Activated T-cell treated with anti-CD3 and anti-CD28 coated beads for 24 hours (primary cell): ENCODE results near the gene OR7G2.
"Not testable (repeated sequence)": the region's sequence is repeated elsewhere in the genome, so short reads cannot be mapped to it uniquely, and the experiment has no call there.

Source experiments
- DNase-seq: peaks from one replicate; pipeline ENCODE4 v3.0.0-alpha.2; 2020; ENCODE audit warnings: low read depth

The OR7G2 gene

GRCh38 chr19:9073806-9074205 is 33.5 kb downstream of the OR7G2 start:
- DNase-seq, result no peak

DNA sequence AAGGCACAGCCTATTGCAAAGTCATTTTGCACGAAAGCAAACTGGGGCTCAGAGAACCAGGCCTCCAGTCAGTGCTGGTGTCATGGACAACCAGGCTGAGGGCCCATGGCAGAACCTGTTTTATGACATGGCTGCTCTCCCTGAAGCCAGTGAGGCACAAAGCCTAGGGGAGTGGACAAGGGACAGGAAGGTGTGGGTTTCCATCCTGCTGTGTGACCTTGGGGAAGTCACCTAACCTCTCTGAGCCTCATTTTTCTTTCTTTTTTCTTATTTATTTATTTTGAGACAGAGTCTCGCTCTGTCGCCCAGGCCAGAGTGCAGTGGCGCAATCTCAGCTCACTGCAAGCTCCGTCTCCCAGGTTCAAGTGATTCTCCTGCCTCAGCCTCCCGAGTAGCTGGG is 35.6 kb downstream of the OR7G2 start:
- not testable (repeated sequence) for DNase-seq

DNA sequence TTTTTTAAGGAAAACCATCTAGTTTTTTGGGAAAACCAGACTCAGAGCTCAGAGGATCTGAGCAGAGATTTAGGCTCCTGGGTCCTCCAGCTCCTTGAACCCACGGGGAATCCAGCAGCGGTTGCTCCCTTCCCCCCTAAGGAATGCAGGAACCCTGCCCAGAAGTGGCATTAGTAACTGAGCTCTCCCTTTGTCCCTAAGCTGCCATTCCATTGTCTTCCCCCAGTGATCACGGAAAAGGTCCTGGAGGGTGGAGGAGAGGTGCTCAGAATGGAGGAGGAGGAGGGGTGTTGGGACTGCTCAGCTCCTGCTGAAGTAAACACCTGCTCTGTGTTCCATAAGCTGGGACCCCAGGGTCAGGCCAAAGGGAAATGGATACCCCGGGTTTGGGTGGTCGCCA is 37.2 kb downstream of the OR7G2 start:
- no peak for DNase-seq

DNA sequence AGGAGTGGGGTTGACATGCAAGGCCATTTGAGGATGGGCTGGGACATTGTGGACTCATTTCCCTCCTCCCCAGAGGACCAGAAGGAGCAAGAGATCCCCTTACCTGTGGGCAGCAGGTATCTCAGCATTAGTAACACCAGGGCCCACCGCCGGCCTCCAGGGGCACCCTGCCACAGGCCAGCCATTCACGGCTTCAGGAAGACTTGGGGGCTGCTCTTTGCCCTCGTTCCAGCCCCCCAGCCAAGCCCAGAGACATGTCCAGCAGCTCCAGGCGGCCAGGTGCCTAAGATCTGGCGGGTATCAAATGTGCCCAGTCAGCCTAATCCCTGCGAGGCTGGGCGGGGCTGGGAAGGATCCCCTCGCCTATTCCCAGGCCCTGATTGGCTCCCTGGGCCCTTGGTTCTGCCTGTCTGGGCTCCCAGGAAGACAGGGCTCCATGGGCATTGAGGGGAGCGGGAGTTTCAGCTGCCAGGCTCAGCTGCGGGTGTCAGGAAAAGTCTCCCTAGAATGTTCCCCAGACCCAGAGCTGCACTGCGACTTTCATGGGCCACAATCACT is 41.7 kb downstream of the OR7G2 start:
- no peak for DNase-seq

DNA sequence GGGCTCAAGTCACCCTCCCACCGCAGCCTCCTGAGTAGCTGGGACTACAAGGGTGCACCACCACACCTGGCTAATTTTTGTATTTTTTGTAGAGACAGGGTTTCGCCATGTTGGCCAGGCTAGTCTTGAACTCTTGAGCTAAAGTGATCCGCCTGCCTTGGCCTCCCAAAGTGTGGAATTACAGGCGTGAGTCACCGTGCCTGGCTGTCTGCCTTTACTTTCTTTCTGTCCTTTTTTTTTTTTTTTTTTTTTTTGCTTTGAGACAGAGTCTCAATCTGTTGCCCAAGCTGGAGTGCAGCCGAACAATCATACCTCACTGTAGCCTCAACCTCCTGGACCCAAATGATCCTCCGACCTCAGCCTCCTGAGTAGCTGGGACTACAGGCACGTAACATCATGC is 45.4 kb downstream of the OR7G2 start:
- no peak for DNase-seq

DNA sequence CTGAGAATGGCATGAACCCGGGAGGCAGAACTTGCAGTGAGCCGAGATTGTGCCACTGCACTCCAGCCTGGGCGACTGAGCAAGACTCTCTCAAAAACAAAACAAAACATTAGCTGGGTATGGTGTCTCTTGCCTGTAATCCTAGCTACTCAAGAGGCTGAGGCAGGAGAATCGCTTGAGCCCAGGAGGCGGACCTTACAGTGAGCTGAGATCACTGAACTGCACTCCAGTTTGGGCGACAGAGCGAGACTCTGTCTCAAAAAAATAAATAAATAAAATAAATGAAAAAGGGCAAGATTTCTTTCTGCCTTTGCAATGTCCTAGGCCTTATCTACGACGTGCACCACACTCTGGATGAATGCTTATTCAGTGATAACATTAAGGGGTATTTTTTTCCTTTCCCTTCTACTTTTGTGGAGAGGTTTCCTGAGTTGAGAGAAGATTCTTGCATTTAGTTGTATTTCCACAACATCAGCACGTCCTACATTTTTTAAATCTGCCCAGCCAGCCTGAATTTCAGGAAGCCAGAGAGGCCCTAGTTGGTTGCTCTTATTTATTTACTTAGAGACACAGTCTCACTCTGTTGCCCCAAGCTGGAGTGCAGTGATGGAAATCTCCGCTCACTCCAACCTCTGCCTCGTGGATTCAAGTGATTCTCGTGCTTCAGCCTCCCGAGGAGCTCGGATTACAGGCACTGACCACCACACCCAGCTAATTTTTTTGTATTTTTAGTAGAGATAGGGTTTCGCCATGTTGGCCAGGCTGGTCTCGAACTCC is 46.5 kb downstream of the OR7G2 start:
- DNase-seq, result no peak

DNA sequence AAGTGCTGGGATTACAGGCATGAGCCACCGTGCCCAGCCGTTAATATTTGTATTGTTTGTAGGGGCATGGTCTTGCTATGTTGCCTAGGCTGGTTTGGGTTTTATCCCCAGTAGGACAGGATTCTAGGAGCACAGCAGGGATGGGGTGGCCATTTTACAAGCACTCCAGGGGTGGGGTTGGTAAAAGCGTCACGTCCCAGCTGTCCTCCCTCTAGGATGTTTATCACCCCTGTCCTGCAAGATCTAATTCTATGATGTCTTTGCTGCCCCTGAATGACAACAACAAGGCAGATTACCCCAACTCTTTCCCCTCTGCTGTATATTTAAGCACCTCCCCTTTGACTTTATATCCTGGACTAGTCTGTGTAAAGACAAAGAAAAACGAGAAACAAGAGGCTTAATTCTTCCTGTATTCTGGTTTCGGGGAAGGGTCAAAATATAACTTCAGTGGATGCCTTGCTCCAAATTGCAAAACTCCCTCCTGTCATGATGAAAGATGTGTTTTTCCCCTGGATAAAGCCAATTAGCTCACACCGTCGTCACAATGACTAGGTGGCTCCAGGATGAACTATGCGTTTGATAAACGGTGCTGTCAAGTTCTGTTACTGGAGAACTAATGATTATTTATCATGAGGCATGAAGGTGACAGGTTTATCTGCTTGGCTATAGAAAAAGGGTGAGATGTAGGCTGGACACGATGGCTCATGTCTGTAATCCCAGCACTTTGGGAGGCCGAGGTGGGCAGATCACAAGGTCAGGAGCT is 48.2 kb downstream of the OR7G2 start:
- DNase-seq, result no peak

DNA sequence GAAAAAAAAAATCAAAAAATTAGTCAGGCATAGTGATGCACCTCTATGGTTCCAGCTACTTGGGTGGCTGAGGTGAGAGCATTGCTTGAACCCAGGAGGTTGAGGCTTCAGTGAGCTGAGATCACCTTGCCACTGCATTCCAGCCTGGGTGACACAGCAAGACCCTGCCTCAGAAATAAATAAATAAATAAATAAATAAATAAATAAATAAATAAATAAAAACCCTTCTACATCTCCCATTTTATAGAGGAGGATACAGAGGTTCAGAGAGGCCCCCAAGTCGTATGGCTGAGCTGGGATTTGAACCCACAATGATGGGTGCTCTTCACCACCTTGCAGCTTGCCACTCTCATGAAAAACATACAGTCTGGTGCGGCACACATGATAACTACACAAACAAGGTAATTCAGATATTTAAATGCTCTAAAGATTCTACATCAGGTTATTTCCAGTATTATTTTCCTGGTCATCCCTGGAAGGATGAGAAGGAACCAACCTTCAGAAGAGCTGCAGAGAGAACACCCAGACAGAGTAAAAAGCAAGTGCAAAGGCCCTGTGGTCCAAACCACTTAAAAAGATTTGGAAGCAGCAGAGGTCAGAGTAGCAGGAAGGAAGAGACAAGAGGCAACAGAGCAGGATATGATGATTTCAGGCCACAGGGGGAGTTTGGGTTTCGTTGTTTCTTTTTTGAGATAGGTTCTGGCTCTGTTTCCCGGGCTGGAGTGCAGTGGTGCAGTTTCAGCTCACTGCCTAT is 49.6 kb downstream of the OR7G2 start:
- DNase-seq, result no peak

GRCh38 chr19:9056131-9056530 is 51.1 kb downstream of the OR7G2 start:
- not testable (repeated sequence) for DNase-seq

DNA sequence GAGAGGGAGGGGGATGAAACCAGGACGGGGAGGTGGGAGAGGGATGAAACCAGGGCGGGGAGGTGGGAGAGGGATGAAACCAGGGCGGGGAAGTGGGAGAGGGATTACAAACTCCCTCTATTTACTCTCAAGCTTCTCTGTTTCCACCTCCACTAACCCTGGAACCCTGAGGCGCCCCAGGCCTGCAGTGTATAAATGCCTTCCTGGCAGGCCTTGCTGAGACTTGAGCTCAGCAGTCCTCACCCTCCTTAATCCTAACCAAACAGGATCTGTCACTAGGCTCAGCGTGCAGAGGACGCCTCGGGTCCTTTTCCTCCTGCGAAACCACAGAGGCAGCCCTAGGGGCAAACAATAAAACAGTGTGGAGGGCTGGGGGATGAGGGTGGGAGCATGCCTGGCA is 52.5 kb downstream of the OR7G2 start:
- DNase-seq, result no peak

DNA sequence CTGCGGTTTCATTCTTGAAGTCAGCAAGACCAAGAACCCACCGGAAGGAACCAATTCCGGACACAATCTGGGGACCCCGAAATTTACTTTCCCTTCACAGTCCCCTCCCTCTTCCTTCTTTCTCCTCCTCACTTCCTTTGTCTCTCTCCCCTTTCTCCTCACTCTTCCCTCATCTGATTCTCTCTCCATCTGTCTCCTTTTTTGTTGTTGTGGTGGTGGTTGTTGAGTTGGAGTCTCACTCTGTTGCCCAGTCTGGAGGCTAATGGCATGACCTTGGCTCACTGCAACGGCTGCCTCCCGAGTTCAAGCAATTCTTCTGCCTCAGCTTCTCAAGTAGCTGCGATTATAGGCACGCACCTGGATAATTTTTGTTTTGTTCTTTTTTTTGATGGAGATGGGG is 53.1 kb downstream of the OR7G2 start:
- no peak for DNase-seq

DNA sequence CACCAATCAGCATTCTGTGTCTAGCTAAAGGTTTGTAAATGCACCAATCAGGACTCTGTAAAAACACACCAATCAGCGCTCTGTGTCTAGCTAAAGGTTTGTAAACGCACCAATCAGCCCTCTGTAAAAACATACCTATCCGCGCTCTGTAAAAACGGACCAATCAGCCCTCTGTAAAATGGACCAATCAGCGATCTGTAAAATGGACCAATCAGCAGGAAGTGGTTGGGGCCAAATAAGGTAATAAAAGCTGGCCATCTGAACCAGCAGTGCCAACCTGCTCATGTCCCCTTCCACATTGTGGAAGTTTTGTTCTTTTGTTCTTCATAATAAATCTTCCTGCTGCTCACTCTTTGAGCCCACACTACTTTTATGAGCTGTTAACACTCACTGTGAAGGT is 53.6 kb downstream of the OR7G2 start:
- DNase-seq, result not testable (repeated sequence)

DNA sequence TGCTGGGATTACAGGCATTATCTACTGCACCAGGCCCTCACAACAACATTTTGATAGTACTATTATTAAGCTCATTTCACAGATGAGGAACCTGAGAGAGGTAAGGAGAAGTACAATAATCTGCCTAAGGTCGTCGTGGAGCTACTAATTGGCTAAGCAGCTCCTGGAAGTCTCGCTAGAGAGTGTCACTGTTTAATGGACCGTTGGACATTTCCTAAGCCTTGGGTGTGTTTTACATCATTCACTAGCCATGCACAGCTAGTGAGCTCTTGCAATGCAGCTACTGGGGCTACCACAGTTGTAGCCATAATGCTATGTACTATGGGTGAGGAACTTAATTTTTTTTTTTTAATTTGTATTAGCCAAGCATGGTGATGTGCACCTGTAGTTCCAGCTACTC is 54.4 kb downstream of the OR7G2 start:
- DNase-seq, result no peak
